ENCODE results near the gene THOC3. TPM values are rescaled to one million over a fixed set of nuclear protein-coding genes. Genes with fewer than 3 reads are reported as not detected.
A peak's percentile ranks its signal among the peaks of the same experiment; 100 is the strongest.
"Not testable (repeated sequence)": the region's sequence is repeated elsewhere in the genome, so short reads cannot be mapped to it uniquely, and the experiment has no call there.

The THOC3 gene
- total RNA-seq, 6 donors from 2014 or later, result 16.3 to 46.8 (median 30.4) TPM

- ATAC-seq (ENCODE audit: low FRiP score in 2 of 2), result no peak
Observed at GRCh38 chr5:175922192-175922885, 45.8 kb downstream of the THOC3 start.

DNA sequence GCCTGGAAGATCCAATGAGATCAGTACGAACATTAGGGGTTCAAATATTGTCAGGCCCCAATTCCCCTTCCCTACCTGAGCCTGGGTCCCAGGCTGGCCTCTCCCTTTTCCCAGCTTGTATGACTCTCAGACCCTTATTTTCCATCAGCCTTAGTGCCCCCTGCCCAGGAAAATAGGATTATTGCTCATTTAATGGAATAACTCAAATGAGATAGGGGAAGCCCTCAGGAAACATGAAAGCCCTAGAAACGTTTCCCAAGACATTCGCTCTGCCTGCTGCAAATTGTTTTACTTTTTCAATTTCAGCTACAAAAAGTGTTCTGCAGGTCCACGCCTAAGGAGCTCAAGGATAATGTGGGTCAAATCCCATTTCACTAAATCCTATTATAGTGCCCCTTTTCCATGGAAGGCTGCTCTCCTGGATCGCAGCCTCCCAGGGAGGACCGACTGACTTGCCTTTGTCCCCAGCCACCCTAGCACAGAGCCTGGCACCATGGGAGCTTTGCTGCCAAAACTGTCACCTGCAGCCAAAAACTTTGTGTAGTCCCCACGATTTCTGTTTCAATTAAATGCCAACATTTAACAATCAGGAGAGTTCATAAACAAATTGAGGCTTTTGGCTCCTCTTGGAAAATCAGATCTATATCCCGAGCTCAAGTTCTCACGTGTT, 46.9 kb downstream of the THOC3 start:
- Histone ChIP-seq H3K4me1 (no peaks in the 10 kb centered on the region), H3K4me3 (no peak overlapping the region), H3K27me3 (no peaks in the 10 kb centered on the region), H3K36me3 (no peaks in the 10 kb centered on the region), H3K27ac (no peak overlapping the region), H3K9me3 (no peaks in the 10 kb centered on the region)
- WGBS, 2 donors, result 92 to 93% methylated on average over 9 of the region's 9 CpGs
- no peak for ATAC-seq (ENCODE audit: low FRiP score in 2 of 2)
- DNase-seq, result no peak
- TF ChIP-seq, protein P1, sequence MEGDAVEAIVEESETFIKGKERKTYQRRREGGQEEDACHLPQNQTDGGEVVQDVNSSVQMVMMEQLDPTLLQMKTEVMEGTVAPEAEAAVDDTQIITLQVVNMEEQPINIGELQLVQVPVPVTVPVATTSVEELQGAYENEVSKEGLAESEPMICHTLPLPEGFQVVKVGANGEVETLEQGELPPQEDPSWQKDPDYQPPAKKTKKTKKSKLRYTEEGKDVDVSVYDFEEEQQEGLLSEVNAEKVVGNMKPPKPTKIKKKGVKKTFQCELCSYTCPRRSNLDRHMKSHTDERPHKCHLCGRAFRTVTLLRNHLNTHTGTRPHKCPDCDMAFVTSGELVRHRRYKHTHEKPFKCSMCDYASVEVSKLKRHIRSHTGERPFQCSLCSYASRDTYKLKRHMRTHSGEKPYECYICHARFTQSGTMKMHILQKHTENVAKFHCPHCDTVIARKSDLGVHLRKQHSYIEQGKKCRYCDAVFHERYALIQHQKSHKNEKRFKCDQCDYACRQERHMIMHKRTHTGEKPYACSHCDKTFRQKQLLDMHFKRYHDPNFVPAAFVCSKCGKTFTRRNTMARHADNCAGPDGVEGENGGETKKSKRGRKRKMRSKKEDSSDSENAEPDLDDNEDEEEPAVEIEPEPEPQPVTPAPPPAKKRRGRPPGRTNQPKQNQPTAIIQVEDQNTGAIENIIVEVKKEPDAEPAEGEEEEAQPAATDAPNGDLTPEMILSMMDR (IDR thresholded peaks at IDR 0.05), result no peak
- TF ChIP-seq EP300 (IDR thresholded peaks at IDR 0.05) (no peak), POLR2A (IDR thresholded peaks at IDR 0.05) (no peak), POLR2AphosphoS5 (IDR thresholded peaks at IDR 0.05) (no peak)

More at GRCh38 chr5:175922192-175922885, 45.8 kb downstream of the THOC3 start:
- no peak for TF ChIP-seq POLR2A (IDR thresholded peaks at IDR 0.05)
- TF ChIP-seq, protein P1 (IDR thresholded peaks at IDR 0.05), result no peak
- TF ChIP-seq POLR2AphosphoS5 (IDR thresholded peaks at IDR 0.05), result no peak
- no peak for TF ChIP-seq EP300 (IDR thresholded peaks at IDR 0.05)
- Histone ChIP-seq H3K27me3 (no peaks in the 10 kb centered on the region), H3K9me3 (no peaks in the 10 kb centered on the region), H3K4me1 (no peaks in the 10 kb centered on the region), H3K27ac (no peak overlapping the region), H3K36me3 (no peaks in the 10 kb centered on the region), H3K4me3 (no peak overlapping the region)
- DNase-seq, result no peak
- 90 to 93% methylated on average over 3 of the region's 3 CpGs for WGBS, 2 donors

- WGBS, 2 donors, result 89 to 91% methylated on average over 9 of the region's 9 CpGs
- ATAC-seq (ENCODE audit: low FRiP score in 2 of 2) (no peak), DNase-seq (no peak)
Observed at GRCh38 chr5:175920231-175920811, 47.8 kb downstream of the THOC3 start.

DNA sequence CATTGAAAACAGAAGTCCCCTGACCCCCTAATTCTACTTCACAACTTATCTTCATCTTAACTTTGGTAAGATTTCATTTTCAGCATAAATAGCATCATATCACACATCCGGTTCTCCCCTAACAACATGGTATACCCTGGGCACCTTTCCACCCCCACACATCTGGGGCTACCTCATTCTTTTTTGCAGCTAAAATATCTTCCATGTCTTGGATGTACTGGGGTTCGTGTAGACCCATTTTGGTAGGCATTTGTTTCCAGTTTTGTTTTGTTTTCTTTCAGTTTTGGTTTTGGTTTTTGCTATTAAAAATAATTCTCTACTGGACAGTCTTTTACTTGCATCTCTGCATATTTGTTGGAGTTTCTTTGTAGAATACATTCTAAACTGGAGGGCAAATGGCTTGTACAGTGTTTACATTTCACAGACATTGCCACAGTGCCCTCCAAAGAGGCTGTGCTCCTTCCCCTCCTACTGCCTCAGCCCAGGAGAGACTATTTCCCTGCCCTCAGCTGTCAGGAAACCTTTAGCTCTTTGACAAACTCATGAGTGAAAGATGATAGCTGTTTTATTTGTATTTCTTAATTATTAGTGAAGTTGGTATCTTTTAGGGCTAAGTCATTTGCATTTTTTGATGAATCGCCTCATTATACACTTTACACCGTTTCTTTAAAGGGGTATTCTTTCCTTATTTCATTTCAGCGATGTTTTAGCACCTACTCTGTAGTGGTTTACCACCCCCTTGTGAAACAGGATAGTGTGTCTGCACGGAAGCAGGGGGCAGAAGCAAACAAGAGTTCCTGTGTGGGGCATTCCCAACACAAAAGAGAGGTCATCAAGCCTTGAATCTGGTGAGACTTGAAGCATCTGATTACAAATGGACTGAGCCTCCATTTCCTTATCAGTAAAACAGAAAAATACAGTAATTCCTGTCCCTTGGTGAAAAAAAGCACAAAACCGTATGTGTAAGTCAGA, 52.8 kb downstream of the THOC3 start:
- H3K9me3 ChIP-seq; ATAC-seq (ENCODE audit: low FRiP score in 2 of 2); H3K4me1 ChIP-seq; H3K36me3 ChIP-seq; DNase-seq; H3K27me3 ChIP-seq; H3K4me3 ChIP-seq; H3K27ac ChIP-seq: not testable (repeated sequence)
- WGBS, 2 donors, result 51 to 58% methylated on average over 6 to 7 of the region's 7 CpGs

More at GRCh38 chr5:175920231-175920811, 47.8 kb downstream of the THOC3 start:
- no peak overlapping the region for H3K4me3 ChIP-seq
- no peaks in the 10 kb centered on the region for H3K9me3 ChIP-seq
- H3K27ac ChIP-seq, result no peak overlapping the region
- no peaks in the 10 kb centered on the region for H3K27me3 ChIP-seq
- H3K4me1 ChIP-seq, result no peaks in the 10 kb centered on the region
- TF ChIP-seq, protein P1 (IDR thresholded peaks at IDR 0.05), result no peak
- no peak for TF ChIP-seq POLR2AphosphoS5 (IDR thresholded peaks at IDR 0.05)
- no peaks in the 10 kb centered on the region for H3K36me3 ChIP-seq

DNA sequence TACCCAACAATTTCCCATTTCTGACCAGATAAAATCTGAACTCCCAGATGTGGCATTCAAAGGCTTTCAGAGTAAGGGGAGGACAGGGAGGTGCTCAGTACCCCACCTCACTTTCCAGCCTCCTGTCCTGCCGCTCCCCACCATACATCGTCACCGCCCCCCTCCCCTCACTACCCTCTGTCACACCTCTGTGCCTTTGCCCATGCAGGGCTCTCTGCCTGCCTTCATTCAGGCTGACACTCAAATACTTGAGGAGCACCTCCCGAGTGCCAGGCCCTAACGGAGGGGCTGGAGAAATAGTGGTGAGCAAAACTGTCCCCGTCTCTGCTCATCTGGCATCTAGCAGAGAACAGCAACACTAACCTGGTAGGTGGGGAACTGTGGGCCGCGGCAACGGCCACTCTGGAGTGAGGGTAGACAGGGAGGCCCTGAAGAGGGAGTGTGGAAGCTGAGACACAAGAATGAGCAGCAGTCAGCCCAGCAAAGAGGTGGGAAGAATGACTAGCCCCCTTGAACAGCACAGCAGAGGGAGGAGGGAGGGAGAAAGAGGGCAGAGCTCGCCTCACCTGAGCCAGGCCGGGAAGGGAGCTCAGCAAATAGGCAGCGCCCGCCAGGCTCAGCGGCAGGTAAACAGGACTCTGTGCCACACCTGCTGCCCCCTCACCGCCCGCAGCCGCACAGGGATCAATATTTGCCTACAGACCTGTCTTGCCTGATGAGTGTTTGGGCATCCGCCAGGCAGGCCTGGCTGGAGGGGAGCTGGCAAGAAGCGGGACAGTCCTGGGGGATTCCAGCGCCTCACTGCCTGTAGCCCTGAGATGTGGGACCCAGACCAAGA, 54.1 kb downstream of the THOC3 start:
- H3K4me1 ChIP-seq, H3K9me3 ChIP-seq, H3K27ac ChIP-seq, H3K4me3 ChIP-seq, H3K36me3 ChIP-seq, H3K27me3 ChIP-seq: not testable (repeated sequence)
- DNase-seq, result peak in 1 of 2 donors; percentile 55
- peak; percentile 18 to 48 for ATAC-seq (ENCODE audit: low FRiP score in 2 of 2)
- 73 to 80% methylated on average over 1 to 6 of the region's 20 CpGs for WGBS, 2 donors

DNA sequence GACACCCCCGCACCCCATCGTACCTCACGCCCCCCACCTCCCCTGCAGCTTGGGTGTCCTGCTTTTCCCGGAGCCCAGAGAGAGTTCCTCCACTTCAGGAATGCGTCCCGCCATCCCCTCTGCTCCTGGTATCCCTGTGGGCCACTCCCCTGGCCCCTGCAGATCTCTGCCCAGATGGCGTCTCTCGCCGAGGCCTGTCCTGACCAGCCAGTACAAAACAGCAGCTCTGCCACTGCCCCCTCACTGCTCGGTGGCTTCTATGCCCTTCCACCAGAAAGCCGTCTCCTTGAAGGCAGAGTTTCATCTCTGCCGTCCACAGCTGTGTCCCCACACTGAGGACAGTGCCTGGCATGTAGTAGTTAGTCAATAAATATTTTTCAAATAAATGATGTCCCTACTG, 58.0 kb downstream of the THOC3 start:
- peak; percentile 5 to 16 for ATAC-seq (ENCODE audit: low FRiP score in 2 of 2)
- not testable (repeated sequence) for H3K27ac ChIP-seq, H3K4me3 ChIP-seq, H3K36me3 ChIP-seq, H3K4me1 ChIP-seq, H3K27me3 ChIP-seq, DNase-seq, H3K9me3 ChIP-seq
- WGBS, 2 donors, result 78 to 85% methylated on average over 6 to 10 of the region's 12 CpGs

All from upper lobe of left lung (tissue), 6 donors.